GM18508 (cell line): ENCODE data around the gene AGAP3.
A peak's percentile ranks its signal among the peaks of the same experiment; 100 is the strongest.

Source experiments
- ATAC-seq: cut with Tn5 transposase; IDR thresholded peaks from one replicate; pipeline ENCODE4 v1.9.1; 2021; ENCODE audit warnings: moderate number of reproducible peaks; ENCODE audit not compliant: insufficient read depth, unreplicated experiment

Gene AGAP3

GRCh38 chr7:151104411-151105235 is 18.3 kb downstream of the AGAP3 start:
- ATAC-seq, result no peak

GRCh38 chr7:151107882-151108281 is 21.6 kb downstream of the AGAP3 start:
- ATAC-seq, result no peak

GRCh38 chr7:151109094-151110048 is 23.1 kb downstream of the AGAP3 start:
- no peak for ATAC-seq

DNA sequence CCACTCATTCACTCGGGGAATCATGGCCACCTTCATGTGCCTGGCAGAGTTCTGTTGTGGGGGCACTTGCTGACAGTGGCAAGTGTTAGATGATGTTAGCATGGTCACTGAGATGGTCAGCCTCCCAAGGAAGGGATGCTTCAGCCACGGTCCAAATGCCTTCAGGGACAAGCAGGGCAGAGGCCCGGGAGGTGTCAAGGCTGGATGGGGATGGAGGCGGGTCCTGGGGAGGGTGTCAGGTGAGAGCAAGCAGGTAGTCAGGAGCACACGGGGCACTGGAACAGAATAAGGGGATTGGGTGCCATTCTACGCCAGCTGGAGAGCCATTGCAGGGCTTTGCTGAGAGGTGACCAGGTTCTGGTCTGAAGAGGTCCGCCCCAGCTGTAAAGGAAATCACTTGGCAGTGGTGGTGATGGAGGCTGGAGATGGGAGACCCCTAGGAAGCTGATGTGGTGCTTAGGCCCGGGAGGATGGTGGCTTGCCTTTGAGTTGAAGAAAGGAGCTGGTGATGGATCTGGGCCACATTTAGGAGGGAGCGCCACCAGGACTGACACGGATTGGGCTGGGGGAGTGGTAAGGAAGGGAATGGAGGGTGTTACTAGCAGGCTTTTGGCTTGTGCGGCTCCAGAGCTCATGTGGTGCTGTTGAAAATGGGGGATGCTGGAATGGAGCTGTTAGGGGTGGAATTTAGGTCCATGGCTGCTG is 24.1 kb downstream of the AGAP3 start:
- no peak for ATAC-seq

- ATAC-seq, result peak; percentile 79
These were observed 24.8 kb downstream of the AGAP3 start for GRCh38 chr7:151110941-151111645.

- ATAC-seq, result no peak
These were observed 27.3 kb downstream of the AGAP3 start for GRCh38 chr7:151113344-151114150.

- ATAC-seq, result no peak
These were observed 28.1 kb downstream of the AGAP3 start for GRCh38 chr7:151114151-151115090.

- ATAC-seq, result no peak
These were observed 29.0 kb downstream of the AGAP3 start for GRCh38 chr7:151115121-151115835.

GRCh38 chr7:151115836-151116418 is 29.7 kb downstream of the AGAP3 start:
- no peak for ATAC-seq

- ATAC-seq, result no peak
These were observed 30.5 kb downstream of the AGAP3 start for GRCh38 chr7:151116603-151117440.

DNA sequence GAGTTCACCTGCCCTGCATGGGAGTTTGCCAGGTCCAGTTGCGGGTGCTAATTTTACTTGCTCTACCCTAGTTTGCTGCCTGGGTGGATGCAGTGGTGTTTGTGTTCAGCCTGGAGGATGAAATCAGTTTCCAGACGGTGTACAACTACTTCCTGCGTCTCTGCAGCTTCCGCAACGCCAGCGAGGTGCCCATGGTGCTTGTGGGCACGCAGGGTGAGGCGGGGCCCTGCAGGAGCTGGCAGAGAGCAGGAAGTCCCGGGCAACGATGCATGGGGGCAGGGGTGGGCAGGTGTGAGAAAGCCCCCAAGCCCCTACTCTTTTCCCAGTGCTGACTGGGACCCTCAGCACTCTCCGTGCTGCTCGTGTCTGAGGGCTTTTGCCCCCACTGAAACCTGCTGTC is 31.3 kb downstream of the AGAP3 start:
- ATAC-seq, result no peak

- ATAC-seq, result no peak
These were observed 32.1 kb downstream of the AGAP3 start for GRCh38 chr7:151118108-151119054.

DNA sequence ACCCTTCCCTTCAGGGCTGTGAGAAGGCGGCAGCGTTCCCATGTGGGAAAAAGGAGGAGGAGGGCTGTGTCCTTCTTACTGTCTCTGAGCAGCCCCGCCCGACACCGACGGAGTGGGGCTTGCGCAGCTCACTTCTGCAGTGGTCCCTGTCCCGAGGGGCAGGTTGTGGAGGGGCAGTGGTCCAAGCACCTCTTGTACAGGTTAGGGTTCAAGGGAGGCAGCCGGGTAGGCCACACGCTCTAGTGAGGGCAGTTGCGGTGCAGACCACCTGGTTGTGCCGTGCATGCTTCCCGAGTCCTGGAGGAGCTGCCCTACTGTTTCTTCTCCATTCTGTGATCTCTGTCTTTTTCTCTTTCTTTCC is 32.8 kb downstream of the AGAP3 start:
- ATAC-seq, result no peak

DNA sequence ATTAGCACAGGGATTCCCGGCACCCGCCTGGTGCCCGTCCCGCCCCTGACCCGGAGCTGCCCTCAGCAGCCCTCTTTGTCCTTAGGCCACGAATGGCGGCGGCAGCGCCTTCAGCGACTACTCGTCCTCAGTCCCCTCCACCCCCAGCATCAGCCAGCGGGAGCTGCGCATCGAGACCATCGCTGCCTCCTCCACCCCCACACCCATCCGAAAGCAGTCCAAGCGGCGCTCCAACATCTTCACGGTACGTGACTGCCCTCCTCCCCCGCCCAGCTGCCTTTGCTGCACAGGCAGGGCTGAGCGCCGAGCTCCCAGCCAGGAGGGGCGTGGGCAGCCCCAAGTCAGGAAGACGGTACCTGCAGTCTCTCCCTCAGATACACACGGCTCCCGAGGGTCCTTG is 33.6 kb downstream of the AGAP3 start:
- ATAC-seq, result no peak

- ATAC-seq, result no peak
These were observed 34.6 kb downstream of the AGAP3 start for GRCh38 chr7:151120896-151121295.
